Measurements from ENCODE around the gene GABBR1.

- TF ChIP-seq POLR2A (IDR thresholded peaks at IDR 0.05) (no peak), EP300 (IDR thresholded peaks at IDR 0.05) (no peak)
- TF ChIP-seq, protein P1, sequence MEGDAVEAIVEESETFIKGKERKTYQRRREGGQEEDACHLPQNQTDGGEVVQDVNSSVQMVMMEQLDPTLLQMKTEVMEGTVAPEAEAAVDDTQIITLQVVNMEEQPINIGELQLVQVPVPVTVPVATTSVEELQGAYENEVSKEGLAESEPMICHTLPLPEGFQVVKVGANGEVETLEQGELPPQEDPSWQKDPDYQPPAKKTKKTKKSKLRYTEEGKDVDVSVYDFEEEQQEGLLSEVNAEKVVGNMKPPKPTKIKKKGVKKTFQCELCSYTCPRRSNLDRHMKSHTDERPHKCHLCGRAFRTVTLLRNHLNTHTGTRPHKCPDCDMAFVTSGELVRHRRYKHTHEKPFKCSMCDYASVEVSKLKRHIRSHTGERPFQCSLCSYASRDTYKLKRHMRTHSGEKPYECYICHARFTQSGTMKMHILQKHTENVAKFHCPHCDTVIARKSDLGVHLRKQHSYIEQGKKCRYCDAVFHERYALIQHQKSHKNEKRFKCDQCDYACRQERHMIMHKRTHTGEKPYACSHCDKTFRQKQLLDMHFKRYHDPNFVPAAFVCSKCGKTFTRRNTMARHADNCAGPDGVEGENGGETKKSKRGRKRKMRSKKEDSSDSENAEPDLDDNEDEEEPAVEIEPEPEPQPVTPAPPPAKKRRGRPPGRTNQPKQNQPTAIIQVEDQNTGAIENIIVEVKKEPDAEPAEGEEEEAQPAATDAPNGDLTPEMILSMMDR (IDR thresholded peaks at IDR 0.05): no peak
These were observed 73.3 kb downstream of the GABBR1 start, which contains the start of gene UBD for GRCh38 chr6:29559524-29560287.

All from tibial nerve (tissue), 4 donors.